ENCODE data around the gene SHC2.

SHC2 gene

GRCh38 chr19:373391-374182 is 87.2 kb downstream of the SHC2 start:
- no peak for TF ChIP-seq POU6F1 (CRISPR knock-in tag; IDR thresholded peaks at IDR 0.05; ENCODE audit: borderline replicate concordance, low read depth)
- TF ChIP-seq TSHZ2 (CRISPR knock-in tag; IDR thresholded peaks at IDR 0.05) = no peak
- no peak for TF ChIP-seq PPARA (CRISPR knock-in tag; IDR thresholded peaks at IDR 0.05; ENCODE audit: borderline replicate concordance)
- TF ChIP-seq ESRRG (CRISPR knock-in tag; IDR thresholded peaks at IDR 0.05) = no peak
- TF ChIP-seq CSDC2 (CRISPR knock-in tag; IDR thresholded peaks at IDR 0.05) = no peak

GRCh38 chr19:372306-372890 is 88.4 kb downstream of the SHC2 start:
- peak; percentile 28; the same call in 1 of the 3 replicates for ATAC-seq
- TF ChIP-seq ARNTL (CRISPR knock-in tag; IDR thresholded peaks at IDR 0.05; ENCODE audit: borderline replicate concordance, low read depth) (no peak), GLIS3 (CRISPR knock-in tag; IDR thresholded peaks at IDR 0.05) (no peak), CREB5 (CRISPR knock-in tag; IDR thresholded peaks at IDR 0.05; ENCODE audit: low read depth) (no peak), POU6F1 (CRISPR knock-in tag; IDR thresholded peaks at IDR 0.05; ENCODE audit: borderline replicate concordance, low read depth) (no peak), ZC3H10 (CRISPR knock-in tag; IDR thresholded peaks at IDR 0.05) (no peak), TCF4 (CRISPR knock-in tag; IDR thresholded peaks at IDR 0.05; ENCODE audit: borderline replicate concordance) (no peak), ZNF8 (CRISPR knock-in tag; IDR thresholded peaks at IDR 0.05) (no peak)

More at GRCh38 chr19:373391-374182, 87.2 kb downstream of the SHC2 start:
- ATAC-seq = no peak

- no peak; the same call in 2 of the 3 replicates for ATAC-seq
- TF ChIP-seq RARB (CRISPR knock-in tag; IDR thresholded peaks at IDR 0.05) (no peak), POU6F1 (CRISPR knock-in tag; IDR thresholded peaks at IDR 0.05; ENCODE audit: borderline replicate concordance, low read depth) (no peak), BACH2 (CRISPR knock-in tag; IDR thresholded peaks at IDR 0.05; ENCODE audit: borderline replicate concordance) (no peak), ZC3H10 (CRISPR knock-in tag; IDR thresholded peaks at IDR 0.05) (no peak), GLIS3 (CRISPR knock-in tag; IDR thresholded peaks at IDR 0.05) (no peak), ISL1 (CRISPR knock-in tag; IDR thresholded peaks at IDR 0.05) (no peak), PATZ1 (CRISPR knock-in tag; IDR thresholded peaks at IDR 0.05; ENCODE audit: borderline replicate concordance) (no peak), TSHZ2 (CRISPR knock-in tag; IDR thresholded peaks at IDR 0.05) (no peak), ZFP30 (CRISPR knock-in tag; IDR thresholded peaks at IDR 0.05) (no peak), ARNTL (CRISPR knock-in tag; IDR thresholded peaks at IDR 0.05; ENCODE audit: borderline replicate concordance, low read depth) (no peak), CSDC2 (CRISPR knock-in tag; IDR thresholded peaks at IDR 0.05) (no peak), TCF4 (CRISPR knock-in tag; IDR thresholded peaks at IDR 0.05; ENCODE audit: borderline replicate concordance) (no peak), PPARA (CRISPR knock-in tag; IDR thresholded peaks at IDR 0.05; ENCODE audit: borderline replicate concordance) (no peak), ZNF8 (CRISPR knock-in tag; IDR thresholded peaks at IDR 0.05) (no peak), CSRNP3 (CRISPR knock-in tag; IDR thresholded peaks at IDR 0.05) (no peak)
Observed at GRCh38 chr19:371501-372168, 89.2 kb downstream of the SHC2 start.

Data from SK-N-SH treated with all-trans-retinoic acid at 6 μM for 48 hours (cell line).